Aorta (tissue), 5 donors: Measurements from ENCODE around the gene NSUN4. TPM values are rescaled to one million over a fixed set of nuclear protein-coding genes. Genes with fewer than 3 reads are reported as not detected.

Experiments used
- ATAC-seq: fragments of 200-7000 bp; cut with Tn5 transposase; one replicate; pipeline ENCODE4 v1.9.1; 2022; ENCODE audit warnings: moderate library complexity; ENCODE audit not compliant: low FRiP score
- DNase-seq, 2 donors: peaks; one replicate each; pipeline ENCODE4 v3.0.0-alpha.2; 2020
- H3K27ac ChIP-seq, 2 donors: one replicate each; pipeline ENCODE4 v1.5.1; 2013; ENCODE audit warnings: low read length in 2 of 2, mild to moderate bottlenecking in 2 of 2, moderate library complexity in 2 of 2, control low read depth in 1 of 2, inconsistent platforms in 1 of 2, low read depth in 1 of 2
- H3K27me3 ChIP-seq, 2 donors: one replicate each; pipeline ENCODE4 v1.6.1; 2013; ENCODE audit warnings: control low read depth in 1 of 2, low read length in 1 of 2, mild to moderate bottlenecking in 1 of 2, moderate library complexity in 1 of 2; ENCODE audit not compliant: insufficient read depth in 2 of 2, control insufficient read depth in 1 of 2
- H3K36me3 ChIP-seq, 2 donors: one replicate each; pipeline ENCODE4 v1.6.1; 2013; ENCODE audit warnings: control low read depth in 1 of 2, low read length in 1 of 2, mild to moderate bottlenecking in 1 of 2; ENCODE audit not compliant: insufficient read depth in 2 of 2, control insufficient read depth in 1 of 2
- H3K4me1 ChIP-seq, 2 donors: one replicate each; pipeline ENCODE4 v1.6.1; 2013; ENCODE audit warnings: low read length in 2 of 2, control low read depth in 1 of 2, mild to moderate bottlenecking in 1 of 2, moderate library complexity in 1 of 2; ENCODE audit not compliant: insufficient read depth in 2 of 2, control insufficient read depth in 1 of 2
- H3K4me3 ChIP-seq, 2 donors: one replicate each; pipeline ENCODE4 v1.5.1; 2013; ENCODE audit warnings: low read length in 2 of 2, control low read depth in 1 of 2, mild to moderate bottlenecking in 1 of 2
- H3K9me3 ChIP-seq: one replicate; pipeline ENCODE4 v1.6.1; 2013; ENCODE audit warnings: mild to moderate bottlenecking, low read length; ENCODE audit not compliant: control insufficient read depth
- WGBS, 2 donors: extraction: QIAGEN DNeasy Blood & Tissue Kit; methylation state at CpG; one replicate each; pipeline ENCODE4 v1.1.7; 2013; 5-methylcytosine and 5-hydroxymethylcytosine counted together
- intact Hi-C, 2 donors: fragments of 100-400 bp; cut with DNase I; formaldehyde crosslinking; loops; one replicate each; pipeline versions ENCODE4 v1.14.2 to v1.15.0; 2022
- long read RNA-seq, 2 donors: library from polyadenylated mRNA; unstranded; transcript quantifications; one replicate each; pipeline ENCODE4 v2.0.0, GENCODE V29; 2020 to 2021
- polyA plus RNA-seq, 2 donors: library from polyadenylated mRNA; stranded (reverse); fragments of 200-250 nt; gene quantifications; one replicate each; pipeline ENCODE4 v1.2.3, GENCODE V29; 2013
- total RNA-seq, 2 donors: library from RNA; stranded (reverse); fragmentation: NEBNext Ultra II Directional; extraction: Animal tissue kit (Norgen Biotek cat#: 25700); gene quantifications; one replicate each; pipeline ENCODE4 v1.2.1, GENCODE V29; 2021
- donor health status: healthy with polysubstance abuse.
- donor health status: Bipolar disorder and iron deficiency.
- donor health status: DM: no; HTN: no; CAD: no.
- donor health status: DM: no; HTN: no; CAD: no.
- donor health status: DM: yes; HTN: yes; CAD: no.

NSUN4 gene
- total RNA-seq (10 to 100 TPM; 21.2 to 26.3 TPM), polyA plus RNA-seq (1 to 10 TPM; 8.6 to 9.7 TPM)
- long read RNA-seq, donor 1, full-length matches to known transcripts: 20 of 41 reads
- long read RNA-seq, donor 1, partial matches to known transcripts: 9 of 41 reads
- long read RNA-seq, donor 1, other reads (novel, unspliced or antisense): 12 of 41 reads
- long read RNA-seq, donor 2, full-length matches to known transcripts: 3 of 8 reads
- long read RNA-seq, donor 2, partial matches to known transcripts: 2 of 8 reads
- long read RNA-seq, donor 2, other reads (novel, unspliced or antisense): 3 of 8 reads

DNA sequence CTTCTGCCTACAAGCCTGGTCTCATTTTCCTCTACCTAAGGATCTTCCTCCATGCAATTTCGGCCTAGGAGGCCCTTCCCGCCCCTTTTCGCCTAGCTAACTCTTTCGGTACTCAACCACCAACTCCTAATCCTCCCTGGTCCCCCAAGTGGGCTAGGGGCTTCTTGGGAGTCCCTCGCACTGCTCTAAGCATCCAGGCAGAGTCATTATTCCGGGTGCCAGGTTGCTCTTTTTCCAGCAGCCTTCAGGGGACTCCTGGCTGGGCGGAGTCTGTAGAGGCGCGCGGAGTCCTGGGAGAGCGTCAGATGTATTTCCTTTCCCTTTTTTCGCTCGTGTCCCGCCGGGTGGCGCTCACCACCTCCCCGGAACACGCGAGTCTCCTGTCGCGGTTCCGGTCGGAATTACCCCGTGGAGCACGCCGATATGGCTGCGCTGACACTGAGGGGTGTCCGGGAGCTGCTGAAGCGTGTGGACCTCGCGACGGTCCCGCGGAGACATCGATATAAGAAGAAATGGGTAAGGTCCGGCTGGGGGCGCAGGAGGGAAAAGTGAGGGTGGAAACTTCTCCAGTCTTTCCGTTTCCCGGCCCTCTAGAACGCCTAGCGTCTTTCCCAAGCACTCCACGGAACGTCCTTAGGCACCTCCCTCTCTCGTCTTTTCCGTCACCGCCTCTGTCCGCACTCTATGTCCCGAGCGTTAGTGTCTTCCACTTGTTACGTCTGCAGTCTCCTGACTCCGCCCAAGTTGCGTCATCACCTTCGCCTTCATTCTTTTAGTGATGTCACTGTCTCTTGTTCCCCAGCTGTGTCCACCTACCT, at the start of gene NSUN4:
Gene NSUN4 (plus strand): TSS at position 404 of the 818 bp plus-strand sequence. CDS start 20 bp downstream, at position 424.
- WGBS, 2 donors: 0% methylated on average over 53 of the region's 53 CpGs
- Histone ChIP-seq H3K27me3 (no peaks in the 10 kb centered on the region), H3K27ac (peak within 1 kb of the TSS; percentile 93 to 94), H3K4me3 (peak within 1 kb of the TSS; percentile 38 to 55), H3K4me1 (no peaks in the 10 kb centered on the region), H3K9me3 (no peaks in the 10 kb centered on the region), H3K36me3 (peaks cover 0 to 2% of the 10 kb centered on the region in 2 donors)
- peak; percentile 96 for DNase-seq
- intact Hi-C loops: loop anchor here (1.0 to 5.0 kb wide), 2 partner anchors 37 to 93 kb away; partner anchors contain the start of genes RAD54L (in 2 of the 2), LRRC41 (in 1 of the 2) and UQCRH (in 1 of the 2)
- peak; percentile 97 for ATAC-seq

DNA sequence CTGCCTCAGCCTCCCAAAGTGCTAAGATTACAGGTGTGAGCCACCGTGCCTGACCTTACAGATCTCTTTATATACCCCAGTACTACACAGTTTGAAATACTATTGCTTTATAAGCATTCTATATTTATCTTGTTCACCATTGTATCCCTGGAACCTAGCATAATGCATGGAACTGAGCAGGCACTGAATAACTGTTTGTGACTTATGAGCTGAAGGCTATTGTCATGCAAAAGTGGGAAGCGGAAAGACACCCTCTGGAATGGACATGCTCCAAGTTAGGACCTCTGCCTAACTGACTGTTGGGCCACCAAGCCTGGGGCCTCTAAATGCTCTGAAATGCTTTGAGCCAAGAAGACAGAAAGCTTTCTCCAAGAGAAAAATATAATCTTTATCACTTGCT, 45.3 kb upstream of the NSUN4 start:
- Histone ChIP-seq H3K27me3 (no peaks in the 10 kb centered on the region), H3K27ac (no peak overlapping the region), H3K4me3 (no peak overlapping the region), H3K9me3 (no peaks in the 10 kb centered on the region), H3K36me3 (peaks cover 2 to 9% of the 10 kb centered on the region in 2 donors), H3K4me1 (no peaks in the 10 kb centered on the region)
- intact Hi-C loops: no loop called here
- 93 to 94% methylated on average over 2 of the region's 2 CpGs for WGBS, 2 donors
- no peak for DNase-seq
- ATAC-seq: no peak

DNA sequence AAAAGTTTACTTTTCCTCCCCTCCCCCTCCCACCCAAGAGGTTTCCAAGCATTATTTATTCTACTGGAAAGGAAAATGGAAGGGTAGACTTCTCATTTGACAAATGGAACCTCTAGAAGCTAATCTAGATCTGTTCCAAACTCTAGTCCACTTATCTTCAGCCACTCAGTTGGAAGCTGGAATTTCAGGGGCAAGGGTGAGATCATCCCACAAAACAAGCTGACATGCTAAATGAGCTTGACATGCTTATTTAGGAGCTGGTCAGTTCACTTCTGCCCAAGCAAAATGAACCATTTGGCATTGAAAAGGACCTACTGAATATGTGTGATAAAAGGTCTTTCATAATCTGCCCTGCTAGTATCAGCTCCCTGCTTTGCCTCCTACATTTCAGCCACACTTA, 42.2 kb upstream of the NSUN4 start:
- no peak for DNase-seq
- Histone ChIP-seq H3K4me1 (no peaks in the 10 kb centered on the region), H3K27me3 (no peaks in the 10 kb centered on the region), H3K36me3 (peaks cover 2 to 8% of the 10 kb centered on the region in 2 donors), H3K4me3 (no peak overlapping the region), H3K9me3 (no peaks in the 10 kb centered on the region), H3K27ac (no peak overlapping the region)
- intact Hi-C loops: no loop called here
- ATAC-seq: no peak

DNA sequence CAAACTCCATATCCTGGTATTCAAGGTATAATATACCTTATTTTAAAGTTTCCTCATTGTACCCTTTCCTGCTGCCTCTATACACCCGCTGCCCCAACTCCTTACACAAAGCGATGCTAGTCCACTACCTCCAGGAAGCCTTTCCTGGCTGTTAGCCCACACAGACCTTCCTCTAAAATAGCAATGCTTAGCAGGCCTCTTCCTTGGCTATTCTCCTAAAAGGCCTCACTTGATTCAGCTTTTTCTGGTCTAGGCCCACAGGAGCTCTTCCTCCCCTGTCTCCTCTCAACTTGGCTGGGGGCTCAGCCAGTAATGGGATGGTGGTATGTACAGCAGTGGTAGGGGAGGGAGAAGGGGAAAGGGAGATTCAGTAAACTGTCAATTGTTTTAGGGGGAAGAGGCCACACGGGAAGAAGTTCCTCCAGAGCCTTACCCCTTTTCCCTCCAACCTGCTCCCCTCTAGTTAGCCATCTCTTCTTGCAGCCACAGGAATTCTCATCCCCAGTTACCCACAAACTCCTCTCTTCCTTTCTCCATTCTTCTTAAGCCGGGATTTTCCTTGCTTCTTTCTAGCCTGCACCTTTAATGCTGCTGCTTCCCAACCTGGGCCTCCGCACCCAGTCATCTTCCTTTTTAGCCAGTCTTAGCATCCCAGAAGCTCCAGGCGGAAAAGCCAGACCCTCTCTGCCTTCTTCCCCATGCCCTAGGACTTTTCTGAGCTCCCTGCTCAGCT, 39.8 kb upstream of the NSUN4 start:
- DNase-seq: no peak
- 24 to 31% methylated on average over 6 of the region's 6 CpGs for WGBS, 2 donors
- Histone ChIP-seq H3K27ac (peak overlapping the region; percentile 87 to 93), H3K4me1 (no peaks in the 10 kb centered on the region), H3K9me3 (no peaks in the 10 kb centered on the region), H3K36me3 (peaks cover 2 to 4% of the 10 kb centered on the region in 2 donors), H3K4me3 (peak overlapping the region in 1 of 2 donors; percentile 75), H3K27me3 (no peaks in the 10 kb centered on the region)
- ATAC-seq: no peak
- intact Hi-C loops: loop anchor here (2.0 to 5.0 kb wide), 3 partner anchors 46 to 54 kb away; partner anchors contain the start of gene RAD54L (in 1 of the 2)

DNA sequence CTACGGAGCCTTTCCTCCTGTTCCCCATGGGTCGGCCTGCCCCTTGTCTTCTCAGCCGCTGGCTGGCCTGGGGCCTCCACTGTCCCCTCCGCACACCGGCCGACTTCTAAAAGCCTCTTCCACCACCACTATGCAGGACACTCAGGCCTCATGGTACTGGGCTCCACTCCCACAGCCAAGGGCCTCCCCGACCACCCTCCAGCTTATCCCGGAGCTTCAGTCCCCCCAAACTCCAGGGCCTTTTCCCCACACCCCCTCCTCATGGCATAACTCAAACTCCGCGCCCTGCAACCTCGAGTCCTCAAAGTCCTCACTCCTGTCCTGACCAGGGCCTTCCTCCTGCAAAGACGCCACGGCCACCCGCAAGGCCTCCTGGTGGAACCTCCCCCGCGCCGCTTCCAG, 39.2 kb upstream of the NSUN4 start:
- Histone ChIP-seq H3K4me1 (no peaks in the 10 kb centered on the region), H3K27ac (peak overlapping the region; percentile 87 to 93), H3K27me3 (no peaks in the 10 kb centered on the region), H3K36me3 (peaks cover 2 to 4% of the 10 kb centered on the region in 2 donors), H3K9me3 (no peaks in the 10 kb centered on the region), H3K4me3 (peak overlapping the region; percentile 75 to 83)
- intact Hi-C loops: loop anchor here (2.0 to 5.0 kb wide), 3 partner anchors 46 to 54 kb away; partner anchors contain the start of gene RAD54L (in 1 of the 2)
- no peak for ATAC-seq
- 2 to 3% methylated on average over 17 of the region's 17 CpGs for WGBS, 2 donors
- DNase-seq: no peak

DNA sequence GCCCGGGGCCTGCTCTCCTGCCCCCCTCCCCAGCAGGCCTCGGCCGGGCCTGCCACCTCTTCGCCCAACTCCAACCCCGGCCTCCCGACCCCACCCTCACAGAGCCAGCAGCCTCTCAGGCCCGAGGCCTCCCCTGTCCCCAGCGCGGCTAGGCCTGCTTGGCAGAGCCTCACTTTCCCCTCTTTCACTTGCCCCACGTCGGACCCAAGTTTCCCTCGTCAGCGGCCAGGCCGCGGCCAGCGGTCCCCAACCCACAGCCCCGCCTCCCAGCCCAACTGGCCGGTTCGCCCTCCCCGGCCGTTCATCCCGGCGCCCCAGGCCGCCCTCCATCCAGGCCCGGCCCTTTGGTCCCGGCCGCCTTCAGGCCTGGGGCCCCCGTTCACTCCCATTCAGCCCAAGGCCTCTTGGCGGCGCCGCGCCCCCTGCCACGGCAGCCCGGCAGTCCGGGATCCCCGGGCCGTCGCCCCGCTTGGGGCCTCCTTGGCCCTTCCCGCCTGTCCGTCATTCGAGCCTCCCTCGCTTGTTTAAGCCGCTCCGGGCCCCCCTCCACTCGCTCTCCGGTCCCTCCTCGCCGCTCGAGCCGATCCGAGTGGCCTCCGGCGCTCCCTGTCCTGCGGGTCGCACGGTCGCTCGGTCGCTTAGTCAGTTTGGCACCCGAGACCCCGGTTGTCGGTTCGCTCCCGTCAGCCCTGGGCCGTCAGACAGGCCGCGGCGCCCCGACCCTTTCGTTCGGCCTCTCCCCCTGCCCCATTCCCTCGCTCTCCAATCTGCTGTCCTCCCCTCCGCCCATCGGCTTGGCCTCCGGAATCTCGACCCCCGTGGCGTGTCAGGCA, 38.6 kb upstream of the NSUN4 start:
- Histone ChIP-seq H3K27ac (peak overlapping the region; percentile 87 to 93), H3K9me3 (no peaks in the 10 kb centered on the region), H3K27me3 (no peaks in the 10 kb centered on the region), H3K36me3 (peaks cover 2% of the 10 kb centered on the region in 2 donors), H3K4me1 (no peaks in the 10 kb centered on the region), H3K4me3 (peak overlapping the region; percentile 75 to 83)
- 1% methylated on average over 65 to 79 of the region's 79 CpGs for WGBS, 2 donors
- DNase-seq (peak; percentile 75 to 85), ATAC-seq (peak; percentile 55)
- intact Hi-C loops: loop anchor here (2.0 to 5.0 kb wide), 3 partner anchors 45 to 55 kb away; partner anchors contain the start of gene RAD54L (in 1 of the 2)

- 1 to 2% methylated on average over 32 of the region's 32 CpGs for WGBS, 2 donors
- H3K27ac ChIP-seq: peak overlapping the region; percentile 87 to 93
- no peaks in the 10 kb centered on the region for H3K27me3 ChIP-seq
- DNase-seq (peak; percentile 61 to 82), ATAC-seq (peak; percentile 54)
- intact Hi-C loops: loop anchor here (1.0 to 5.0 kb wide), 3 partner anchors 38 to 55 kb away; partner anchors contain the start of genes NSUN4 (in 1 of the 2) and RAD54L (in 1 of the 2)
- H3K4me3 ChIP-seq: peak overlapping the region; percentile 75 to 83
- peaks cover under 1 to 2% of the 10 kb centered on the region in 2 donors for H3K36me3 ChIP-seq
- no peaks in the 10 kb centered on the region for H3K4me1 ChIP-seq
- H3K9me3 ChIP-seq: no peaks in the 10 kb centered on the region
Observed at GRCh38 chr1:46302641-46303037, 38.0 kb upstream of the NSUN4 start.
